ENCODE data around the gene MAS1.

The MAS1 gene

DNA sequence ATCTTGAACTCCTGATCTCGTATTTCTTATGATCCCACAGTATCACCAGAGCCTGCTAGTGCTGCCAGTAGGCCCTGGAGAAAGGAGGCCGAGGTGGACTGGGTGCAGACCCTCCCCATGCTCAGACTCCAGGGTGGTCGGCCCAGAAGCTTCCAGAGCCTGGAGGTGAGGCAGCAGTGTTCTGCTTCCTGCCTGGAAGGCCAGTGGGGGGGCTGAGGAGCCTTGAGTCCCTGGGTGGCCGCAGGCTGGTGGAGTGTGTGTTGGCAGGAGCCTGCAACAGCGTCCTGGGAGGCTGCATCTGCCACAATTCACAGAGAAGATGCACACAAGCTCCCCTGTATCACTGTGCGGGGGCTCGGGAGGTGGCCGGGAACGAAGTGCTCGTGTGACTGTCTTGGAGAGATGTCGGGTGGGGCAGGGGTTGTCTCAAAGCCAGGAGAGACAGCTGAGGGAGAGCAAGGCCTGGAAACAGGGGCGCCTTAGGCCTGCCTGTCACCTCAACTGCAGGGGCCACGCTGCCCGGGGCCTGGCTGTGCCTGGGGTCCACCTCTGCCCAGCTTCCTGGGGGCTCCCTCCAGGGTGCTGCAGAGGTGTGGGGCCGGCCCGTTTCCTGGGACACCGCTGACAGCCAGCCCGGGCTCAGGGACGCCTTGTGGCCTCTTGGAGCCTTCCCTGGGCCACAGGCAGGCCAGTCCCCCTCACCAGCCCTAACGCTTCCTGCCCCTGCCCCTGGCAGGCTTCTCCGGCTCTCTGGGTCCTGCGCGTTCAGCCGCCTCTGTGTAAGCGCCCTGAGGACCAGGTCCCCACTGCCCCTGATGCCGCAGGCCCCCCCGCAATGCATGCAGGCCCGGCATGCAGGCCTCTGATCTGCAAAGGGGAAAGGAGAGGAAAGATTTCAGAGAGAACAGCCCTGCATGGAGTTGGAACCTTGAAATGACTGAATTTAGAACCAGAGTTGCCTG is 24.2 kb upstream of the MAS1 start:
- TF ChIP-seq, protein P1, sequence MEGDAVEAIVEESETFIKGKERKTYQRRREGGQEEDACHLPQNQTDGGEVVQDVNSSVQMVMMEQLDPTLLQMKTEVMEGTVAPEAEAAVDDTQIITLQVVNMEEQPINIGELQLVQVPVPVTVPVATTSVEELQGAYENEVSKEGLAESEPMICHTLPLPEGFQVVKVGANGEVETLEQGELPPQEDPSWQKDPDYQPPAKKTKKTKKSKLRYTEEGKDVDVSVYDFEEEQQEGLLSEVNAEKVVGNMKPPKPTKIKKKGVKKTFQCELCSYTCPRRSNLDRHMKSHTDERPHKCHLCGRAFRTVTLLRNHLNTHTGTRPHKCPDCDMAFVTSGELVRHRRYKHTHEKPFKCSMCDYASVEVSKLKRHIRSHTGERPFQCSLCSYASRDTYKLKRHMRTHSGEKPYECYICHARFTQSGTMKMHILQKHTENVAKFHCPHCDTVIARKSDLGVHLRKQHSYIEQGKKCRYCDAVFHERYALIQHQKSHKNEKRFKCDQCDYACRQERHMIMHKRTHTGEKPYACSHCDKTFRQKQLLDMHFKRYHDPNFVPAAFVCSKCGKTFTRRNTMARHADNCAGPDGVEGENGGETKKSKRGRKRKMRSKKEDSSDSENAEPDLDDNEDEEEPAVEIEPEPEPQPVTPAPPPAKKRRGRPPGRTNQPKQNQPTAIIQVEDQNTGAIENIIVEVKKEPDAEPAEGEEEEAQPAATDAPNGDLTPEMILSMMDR (conservative IDR thresholded peaks at IDR 0.05; ENCODE audit: control insufficient read depth, insufficient read depth, low read depth, low read length) = no peak
- no peak for DNase-seq (ENCODE audit: low read depth)

DNA sequence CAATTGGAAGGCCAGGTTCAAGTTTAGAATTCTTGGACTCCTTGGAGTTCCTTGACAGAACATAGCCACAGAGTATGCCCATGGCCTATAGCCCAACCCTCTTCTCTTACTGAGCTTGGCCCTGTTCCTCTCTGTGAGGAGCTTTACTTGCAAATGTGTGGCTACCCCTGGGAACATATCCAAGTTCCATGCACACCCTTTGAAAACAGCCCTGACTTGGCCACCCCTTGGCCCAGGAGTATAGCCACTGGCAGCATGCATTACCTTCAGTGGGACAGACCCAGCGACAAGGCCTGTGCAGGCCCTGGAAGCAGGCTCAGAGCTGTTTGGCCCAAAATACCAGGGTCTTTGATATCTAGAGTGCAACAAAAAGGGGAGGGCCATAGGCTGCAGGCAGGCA is 19.5 kb upstream of the MAS1 start:
- no peak for DNase-seq (ENCODE audit: low read depth)
- no peak overlapping the region for H3K4me3 ChIP-seq (ENCODE audit: control insufficient read depth, low read depth, low read length)
- TF ChIP-seq, protein P1 (conservative IDR thresholded peaks at IDR 0.05; ENCODE audit: control insufficient read depth, insufficient read depth, low read depth, low read length) = no peak

More for the DNA sequence above, 24.2 kb upstream of the MAS1 start:
- H3K4me3 ChIP-seq (ENCODE audit: control insufficient read depth, low read depth, low read length) = no peak overlapping the region

DNA sequence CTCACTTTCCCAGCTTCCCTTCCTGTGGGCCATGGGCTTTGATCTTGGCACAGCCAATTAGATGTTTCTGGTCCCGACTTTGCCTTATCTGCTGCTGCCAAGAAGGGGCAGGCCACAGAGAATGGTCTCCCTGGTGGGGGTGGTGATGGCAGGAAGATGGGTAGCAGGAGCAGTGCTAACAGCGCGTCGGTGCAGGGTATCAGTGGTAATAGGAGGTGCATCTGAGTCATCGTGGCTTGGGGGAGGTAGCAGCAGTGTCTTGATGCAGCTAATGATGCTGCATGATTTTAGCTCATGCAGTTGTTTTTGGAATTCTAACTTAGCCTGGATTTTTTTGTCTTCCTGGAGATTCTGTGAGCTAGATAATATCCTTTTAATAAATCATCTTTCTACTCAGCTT is 18.9 kb upstream of the MAS1 start:
- peak; percentile 17 for DNase-seq (ENCODE audit: low read depth)
- TF ChIP-seq, protein P1 (conservative IDR thresholded peaks at IDR 0.05; ENCODE audit: control insufficient read depth, insufficient read depth, low read depth, low read length) = no peak
- no peak overlapping the region for H3K4me3 ChIP-seq (ENCODE audit: control insufficient read depth, low read depth, low read length)

DNA sequence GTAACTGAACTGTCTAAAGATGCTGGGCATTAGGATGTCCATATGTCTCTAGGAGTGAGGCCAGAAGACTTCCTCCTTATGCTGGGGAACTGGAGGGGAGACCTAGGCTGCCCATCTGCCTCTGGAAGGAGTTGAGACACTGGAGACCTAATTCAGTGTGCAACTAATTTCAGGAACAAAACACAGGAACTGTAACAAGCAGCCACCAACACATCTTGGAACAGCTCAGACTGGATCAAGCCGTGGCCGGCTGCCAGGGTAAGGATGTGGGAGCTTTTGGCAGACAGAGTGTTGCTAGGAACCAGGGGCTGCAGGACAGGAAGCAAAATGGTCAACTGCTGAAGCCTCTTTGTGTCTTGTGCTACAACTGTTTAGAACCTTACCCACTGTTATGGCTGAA is 16.4 kb upstream of the MAS1 start:
- peak; percentile 49 for DNase-seq (ENCODE audit: low read depth)
- TF ChIP-seq, protein P1 (conservative IDR thresholded peaks at IDR 0.05; ENCODE audit: control insufficient read depth, insufficient read depth, low read depth, low read length) = no peak
- no peak overlapping the region for H3K4me3 ChIP-seq (ENCODE audit: control insufficient read depth, low read depth, low read length)

DNA sequence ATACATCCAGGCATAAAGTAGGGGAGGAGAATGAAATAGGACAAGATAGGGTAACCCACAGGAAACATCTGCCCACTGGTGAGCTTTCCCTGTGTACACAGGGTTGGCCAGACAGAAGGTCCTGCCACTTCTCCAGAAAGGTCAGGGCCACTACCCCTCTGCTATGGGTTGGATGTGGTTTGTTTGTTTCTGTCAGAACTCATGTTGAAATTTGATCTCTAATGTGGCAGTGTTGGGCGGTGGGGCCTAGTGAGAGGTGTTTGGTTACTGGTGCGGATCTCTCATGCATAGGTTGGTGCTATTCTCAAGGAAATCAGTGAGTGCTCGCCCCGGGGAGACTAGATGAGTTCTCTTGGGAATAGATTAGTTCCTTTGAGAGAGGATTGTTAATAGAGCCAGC is 15.6 kb upstream of the MAS1 start:
- TF ChIP-seq, protein P1 (conservative IDR thresholded peaks at IDR 0.05; ENCODE audit: control insufficient read depth, insufficient read depth, low read depth, low read length) = no peak
- H3K4me3 ChIP-seq (ENCODE audit: control insufficient read depth, low read depth, low read length) = no peak overlapping the region
- no peak for DNase-seq (ENCODE audit: low read depth)

DNA sequence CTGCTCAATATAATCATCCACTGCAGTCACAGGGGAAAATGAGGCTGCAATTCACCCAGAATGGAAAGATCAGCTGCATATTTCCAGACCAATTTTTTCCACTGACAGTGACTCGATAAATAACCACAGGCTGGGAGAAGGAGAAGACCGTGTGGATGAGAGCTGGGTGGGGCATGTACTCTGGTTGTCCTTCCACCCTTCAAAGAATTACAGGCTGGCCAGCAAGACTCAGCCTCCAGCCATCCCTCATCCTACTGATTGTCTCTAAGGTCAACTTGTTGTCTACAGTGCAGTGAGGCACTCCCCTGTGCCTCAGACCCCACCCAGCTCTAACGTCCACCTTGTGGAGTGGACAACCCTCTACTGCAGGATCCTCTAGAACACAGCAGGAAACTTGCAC is 14.5 kb upstream of the MAS1 start:
- no peak for DNase-seq (ENCODE audit: low read depth)
- H3K4me3 ChIP-seq (ENCODE audit: control insufficient read depth, low read depth, low read length) = no peak overlapping the region
- TF ChIP-seq, protein P1 (conservative IDR thresholded peaks at IDR 0.05; ENCODE audit: control insufficient read depth, insufficient read depth, low read depth, low read length) = no peak

Measured in fibroblast of mammary gland (primary cell).